Measurements from ENCODE around the gene ASS1. TPM values are rescaled to one million over a fixed set of nuclear protein-coding genes. Genes with fewer than 3 reads are reported as not detected.

The ASS1 gene
- polyA plus RNA-seq, 4 donors, result 295 to 962 (median 408) TPM

- no peak for FAIRE-seq
- peak; percentile 56 to 84 for DNase-seq
- peak overlapping the region; percentile 69 to 95 (median 74) for H3K27ac ChIP-seq (ENCODE audit: low read depth in 1 of 3, low read length in 2 of 3)
- peaks cover 0 to 11% of the 10 kb centered on the region in 2 donors for H3K9me3 ChIP-seq (ENCODE audit: control insufficient read depth in 2 of 2, insufficient read depth in 1 of 2, low read depth in 1 of 2, low read length in 1 of 2)
- peaks cover 0 to 43% (median 3%) of the 10 kb centered on the region in 3 donors for H3K4me1 ChIP-seq (ENCODE audit: control insufficient read depth in 3 of 3, insufficient read depth in 2 of 3, low read depth in 1 of 3, low read length in 2 of 3)
- no peaks in the 10 kb centered on the region for H3K27me3 ChIP-seq (ENCODE audit: control insufficient read depth in 3 of 3, insufficient read depth in 3 of 3, low read length in 3 of 3)
- peaks cover 0 to 84% (median 5%) of the 10 kb centered on the region in 3 donors for H3K36me3 ChIP-seq (ENCODE audit: control insufficient read depth in 3 of 3, insufficient read depth in 2 of 3, low read depth in 1 of 3, low read length in 3 of 3)
- H3K4me3 ChIP-seq (ENCODE audit: low read depth in 1 of 3, low read length in 3 of 3), result no peak overlapping the region
- WGBS, 3 donors, result 52 to 71% (median 55%) methylated on average over 9 of the region's 9 CpGs
Observed at GRCh38 chr9:130498918-130499698, 54.3 kb downstream of the ASS1 start.

DNA sequence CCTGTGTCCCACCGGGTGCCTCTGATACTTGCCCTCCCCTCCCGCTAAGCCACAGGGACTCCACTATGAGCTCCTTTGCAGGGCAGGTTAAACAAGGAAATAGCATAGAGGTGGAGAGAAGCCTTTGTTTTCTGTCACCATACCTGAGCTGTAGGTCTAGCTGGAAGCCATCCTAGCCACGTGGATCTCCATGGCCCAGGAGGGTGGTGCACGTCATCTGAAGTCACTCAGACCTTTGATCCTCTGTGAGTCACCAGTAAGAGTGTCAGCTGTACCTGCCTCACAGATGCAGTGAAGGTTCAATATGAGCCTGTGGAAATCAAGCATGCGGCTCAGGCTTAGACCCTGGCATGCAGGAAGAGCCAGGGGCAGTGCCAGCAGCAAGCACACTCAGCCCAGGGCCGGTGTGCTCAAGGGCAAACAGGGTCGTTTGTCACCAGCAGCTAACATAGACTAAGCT, 55.1 kb downstream of the ASS1 start:
- H3K27me3 ChIP-seq (ENCODE audit: control insufficient read depth in 3 of 3, insufficient read depth in 3 of 3, low read length in 3 of 3), result no peaks in the 10 kb centered on the region
- H3K27ac ChIP-seq (ENCODE audit: low read depth in 1 of 3, low read length in 2 of 3), result peak overlapping the region; percentile 69 to 95 (median 84)
- FAIRE-seq (no peak), DNase-seq (peak; percentile 95 to 98)
- peaks cover 0 to 43% (median 3%) of the 10 kb centered on the region in 3 donors for H3K4me1 ChIP-seq (ENCODE audit: control insufficient read depth in 3 of 3, insufficient read depth in 2 of 3, low read depth in 1 of 3, low read length in 2 of 3)
- H3K9me3 ChIP-seq (ENCODE audit: control insufficient read depth in 2 of 2, insufficient read depth in 1 of 2, low read depth in 1 of 2, low read length in 1 of 2), result peaks cover 0 to 4% of the 10 kb centered on the region in 2 donors
- H3K4me3 ChIP-seq (ENCODE audit: low read depth in 1 of 3, low read length in 3 of 3), result no peak overlapping the region
- 10 to 50% (median 26%) methylated on average over 7 of the region's 7 CpGs for WGBS, 3 donors
- peaks cover 0 to 77% (median 4%) of the 10 kb centered on the region in 3 donors for H3K36me3 ChIP-seq (ENCODE audit: control insufficient read depth in 3 of 3, insufficient read depth in 2 of 3, low read depth in 1 of 3, low read length in 3 of 3)

DNA sequence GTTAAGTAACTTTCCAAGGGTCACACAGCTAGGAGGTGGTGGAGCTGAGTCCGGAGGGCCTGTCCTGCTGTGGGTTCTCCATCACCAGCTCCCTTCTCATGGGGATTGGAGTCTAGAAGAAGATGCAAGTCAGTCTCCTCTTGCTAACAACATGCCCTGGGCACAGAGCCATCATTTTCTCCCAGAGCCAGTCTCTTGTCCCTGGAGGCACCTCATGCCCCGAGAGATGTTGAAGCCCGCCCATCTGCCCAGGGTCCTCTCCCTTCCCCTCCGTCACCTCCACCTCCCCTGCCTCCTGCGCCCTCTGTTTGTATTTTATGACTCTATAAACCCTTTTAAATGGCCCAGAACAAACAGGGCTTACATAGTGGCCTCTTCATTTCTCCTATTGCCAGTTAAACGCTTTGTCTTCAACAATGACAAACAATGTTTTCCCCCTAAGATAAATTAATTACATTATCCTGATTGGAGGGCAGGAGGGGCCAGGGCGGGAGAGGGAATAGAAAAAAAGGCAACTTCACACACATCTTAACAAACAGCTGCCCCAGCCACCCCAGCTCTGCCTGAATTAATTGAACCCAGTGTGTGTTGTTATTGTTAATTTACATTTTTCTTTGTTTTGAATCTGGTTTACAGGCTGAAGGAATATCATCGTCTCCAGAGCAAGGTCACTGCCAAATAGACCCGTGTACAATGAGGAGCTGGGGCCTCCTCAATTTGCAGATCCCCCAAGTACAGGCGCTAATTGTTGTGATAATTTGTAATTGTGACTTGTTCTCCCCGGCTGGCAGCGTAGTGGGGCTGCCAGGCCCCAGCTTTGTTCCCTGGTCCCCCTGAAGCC, 55.8 kb downstream of the ASS1 start:
- peak overlapping the region; percentile 67 to 95 (median 84) for H3K27ac ChIP-seq (ENCODE audit: low read depth in 1 of 3, low read length in 2 of 3)
- H3K27me3 ChIP-seq (ENCODE audit: control insufficient read depth in 3 of 3, insufficient read depth in 3 of 3, low read length in 3 of 3), result no peaks in the 10 kb centered on the region
- DNase-seq, result peak in 1 of 2 donors; percentile 60
- peaks cover 0 to 70% (median 0%) of the 10 kb centered on the region in 3 donors for H3K36me3 ChIP-seq (ENCODE audit: control insufficient read depth in 3 of 3, insufficient read depth in 2 of 3, low read depth in 1 of 3, low read length in 3 of 3)
- H3K4me1 ChIP-seq (ENCODE audit: control insufficient read depth in 3 of 3, insufficient read depth in 2 of 3, low read depth in 1 of 3, low read length in 2 of 3), result peaks cover 0 to 43% (median 3%) of the 10 kb centered on the region in 3 donors
- H3K4me3 ChIP-seq (ENCODE audit: low read depth in 1 of 3, low read length in 3 of 3), result no peak overlapping the region
- H3K9me3 ChIP-seq (ENCODE audit: control insufficient read depth in 2 of 2, insufficient read depth in 1 of 2, low read depth in 1 of 2, low read length in 1 of 2), result no peaks in the 10 kb centered on the region
- no peak for FAIRE-seq
- 26 to 51% (median 45%) methylated on average over 12 of the region's 12 CpGs for WGBS, 3 donors

GRCh38 chr9:130501639-130502038, 56.9 kb downstream of the ASS1 start:
- no peak for DNase-seq
- Histone ChIP-seq H3K27me3 (ENCODE audit: control insufficient read depth in 3 of 3, insufficient read depth in 3 of 3, low read length in 3 of 3) (no peaks in the 10 kb centered on the region), H3K36me3 (ENCODE audit: control insufficient read depth in 3 of 3, insufficient read depth in 2 of 3, low read depth in 1 of 3, low read length in 3 of 3) (peaks cover 0 to 59% (median 0%) of the 10 kb centered on the region in 3 donors), H3K9me3 (ENCODE audit: control insufficient read depth in 2 of 2, insufficient read depth in 1 of 2, low read depth in 1 of 2, low read length in 1 of 2) (no peaks in the 10 kb centered on the region), H3K4me3 (ENCODE audit: low read depth in 1 of 3, low read length in 3 of 3) (no peak overlapping the region), H3K27ac (ENCODE audit: low read depth in 1 of 3, low read length in 2 of 3) (no peak overlapping the region), H3K4me1 (ENCODE audit: control insufficient read depth in 3 of 3, insufficient read depth in 2 of 3, low read depth in 1 of 3, low read length in 2 of 3) (peaks cover 0 to 43% (median 3%) of the 10 kb centered on the region in 3 donors)
- 92 to 94% (median 94%) methylated on average over 9 of the region's 9 CpGs for WGBS, 3 donors
- no peak for FAIRE-seq

GRCh38 chr9:130508218-130508617, 63.5 kb downstream of the ASS1 start:
- no peak for DNase-seq
- Histone ChIP-seq H3K36me3 (ENCODE audit: control insufficient read depth in 3 of 3, insufficient read depth in 2 of 3, low read depth in 1 of 3, low read length in 3 of 3) (no peaks in the 10 kb centered on the region), H3K9me3 (ENCODE audit: control insufficient read depth in 2 of 2, insufficient read depth in 1 of 2, low read depth in 1 of 2, low read length in 1 of 2) (no peaks in the 10 kb centered on the region), H3K27me3 (ENCODE audit: control insufficient read depth in 3 of 3, insufficient read depth in 3 of 3, low read length in 3 of 3) (no peaks in the 10 kb centered on the region), H3K27ac (ENCODE audit: low read depth in 1 of 3, low read length in 2 of 3) (no peak overlapping the region), H3K4me3 (ENCODE audit: low read depth in 1 of 3, low read length in 3 of 3) (no peak overlapping the region), H3K4me1 (ENCODE audit: control insufficient read depth in 3 of 3, insufficient read depth in 2 of 3, low read depth in 1 of 3, low read length in 2 of 3) (no peaks in the 10 kb centered on the region)
- WGBS, 3 donors, result 54 to 81% (median 69%) methylated on average over 2 of the region's 2 CpGs
- no peak for FAIRE-seq

DNA sequence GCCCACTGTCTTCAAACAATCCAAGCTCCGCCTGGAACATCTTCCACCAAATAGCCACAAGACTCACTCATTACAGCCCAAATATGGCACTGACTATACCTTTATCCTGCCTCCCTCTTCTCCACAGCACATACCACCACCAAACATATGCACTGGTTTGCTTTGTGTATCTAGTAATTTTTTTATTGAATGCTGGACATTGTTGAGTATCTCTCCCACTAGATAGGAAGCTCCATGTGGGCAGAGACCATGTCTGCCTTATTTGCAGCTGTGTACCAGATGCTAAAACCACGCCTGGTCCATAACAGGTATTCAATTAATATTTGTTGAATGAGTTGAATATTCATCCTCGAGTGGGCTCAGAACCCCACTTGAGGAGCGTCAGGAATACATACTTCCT, 67.4 kb downstream of the ASS1 start:
- no peak overlapping the region for H3K27ac ChIP-seq (ENCODE audit: low read depth in 1 of 3, low read length in 2 of 3)
- H3K36me3 ChIP-seq (ENCODE audit: control insufficient read depth in 3 of 3, insufficient read depth in 2 of 3, low read depth in 1 of 3, low read length in 3 of 3), result no peaks in the 10 kb centered on the region
- DNase-seq, result no peak
- H3K4me1 ChIP-seq (ENCODE audit: control insufficient read depth in 3 of 3, insufficient read depth in 2 of 3, low read depth in 1 of 3, low read length in 2 of 3), result no peaks in the 10 kb centered on the region
- WGBS, 3 donors, result 84 to 88% (median 85%) methylated on average over 4 of the region's 4 CpGs
- FAIRE-seq, result no peak
- H3K4me3 ChIP-seq (ENCODE audit: low read depth in 1 of 3, low read length in 3 of 3), result no peak overlapping the region
- H3K9me3 ChIP-seq (ENCODE audit: control insufficient read depth in 2 of 2, insufficient read depth in 1 of 2, low read depth in 1 of 2, low read length in 1 of 2), result no peaks in the 10 kb centered on the region
- H3K27me3 ChIP-seq (ENCODE audit: control insufficient read depth in 3 of 3, insufficient read depth in 3 of 3, low read length in 3 of 3), result no peaks in the 10 kb centered on the region

DNA sequence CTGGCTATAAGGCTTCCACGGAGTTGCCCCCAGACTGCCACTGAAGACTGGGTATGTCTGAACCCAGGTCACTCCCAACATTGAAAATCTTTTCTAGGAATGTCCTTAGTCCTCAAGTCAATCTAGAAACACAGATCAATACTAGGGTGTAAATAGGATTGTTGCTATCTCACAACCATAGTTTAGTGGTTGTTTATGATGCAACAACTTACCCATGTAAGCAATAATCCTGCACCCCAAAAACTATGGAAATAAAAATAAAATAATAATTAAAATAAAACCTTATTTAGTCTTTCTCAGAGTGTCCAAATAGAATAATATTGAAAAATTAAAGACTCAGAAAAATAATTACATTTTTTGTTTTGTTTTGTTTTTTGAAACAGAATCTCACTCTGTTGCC, 68.3 kb downstream of the ASS1 start:
- H3K27ac ChIP-seq (ENCODE audit: low read depth in 1 of 3, low read length in 2 of 3), result no peak overlapping the region
- DNase-seq (no peak), FAIRE-seq (no peak)
- H3K27me3 ChIP-seq (ENCODE audit: control insufficient read depth in 3 of 3, insufficient read depth in 3 of 3, low read length in 3 of 3), result no peaks in the 10 kb centered on the region
- 73 to 94% (median 83%) methylated on average over 1 of the region's 1 CpG for WGBS, 3 donors
- no peaks in the 10 kb centered on the region for H3K9me3 ChIP-seq (ENCODE audit: control insufficient read depth in 2 of 2, insufficient read depth in 1 of 2, low read depth in 1 of 2, low read length in 1 of 2)
- H3K4me3 ChIP-seq (ENCODE audit: low read depth in 1 of 3, low read length in 3 of 3), result no peak overlapping the region
- H3K36me3 ChIP-seq (ENCODE audit: control insufficient read depth in 3 of 3, insufficient read depth in 2 of 3, low read depth in 1 of 3, low read length in 3 of 3), result no peaks in the 10 kb centered on the region
- H3K4me1 ChIP-seq (ENCODE audit: control insufficient read depth in 3 of 3, insufficient read depth in 2 of 3, low read depth in 1 of 3, low read length in 2 of 3), result no peaks in the 10 kb centered on the region

DNA sequence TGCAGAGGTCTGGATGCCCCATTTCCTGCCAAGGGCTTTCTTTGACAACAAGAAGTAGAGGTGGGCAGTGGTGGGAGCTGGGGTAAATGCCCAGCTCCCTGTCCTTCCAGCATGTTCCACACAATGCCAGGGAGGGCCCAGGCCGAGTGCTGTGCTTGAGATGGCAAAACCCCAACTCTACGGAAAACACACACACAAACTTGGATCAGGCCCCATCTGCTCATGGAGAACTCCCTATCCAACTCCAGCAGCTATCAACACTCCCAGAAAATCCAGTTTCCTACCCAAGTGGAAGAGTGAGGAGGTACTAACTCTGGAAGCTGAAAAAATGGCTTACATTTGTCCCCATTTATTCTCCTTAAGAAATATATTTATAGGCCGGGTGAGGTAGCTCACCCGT, 73.5 kb downstream of the ASS1 start:
- Histone ChIP-seq H3K36me3 (ENCODE audit: control insufficient read depth in 3 of 3, insufficient read depth in 2 of 3, low read depth in 1 of 3, low read length in 3 of 3) (no peaks in the 10 kb centered on the region), H3K9me3 (ENCODE audit: control insufficient read depth in 2 of 2, insufficient read depth in 1 of 2, low read depth in 1 of 2, low read length in 1 of 2) (no peaks in the 10 kb centered on the region), H3K4me1 (ENCODE audit: control insufficient read depth in 3 of 3, insufficient read depth in 2 of 3, low read depth in 1 of 3, low read length in 2 of 3) (no peaks in the 10 kb centered on the region), H3K27me3 (ENCODE audit: control insufficient read depth in 3 of 3, insufficient read depth in 3 of 3, low read length in 3 of 3) (no peaks in the 10 kb centered on the region), H3K4me3 (ENCODE audit: low read depth in 1 of 3, low read length in 3 of 3) (no peak overlapping the region), H3K27ac (ENCODE audit: low read depth in 1 of 3, low read length in 2 of 3) (no peak overlapping the region)
- WGBS, 3 donors, result 87 to 89% (median 87%) methylated on average over 4 of the region's 4 CpGs
- DNase-seq, result no peak
- no peak for FAIRE-seq

All from small intestine (tissue), 7 donors.